HepG2 (cell line): Measurements from ENCODE around the gene NUTF2. TPM values are rescaled to one million over a fixed set of nuclear protein-coding genes. Genes with fewer than 3 reads are reported as not detected.
A peak's percentile ranks its signal among the peaks of the same experiment; 100 is the strongest.

Experiments used
- ATF7 ChIP-seq, 2 experiments: fragments of 450-650 bp in 1 of 2; sonication (generic) in 1 of 2; formaldehyde crosslinking in 1 of 2; IDR thresholded peaks; 2 replicates each; pipeline versions ENCODE4 v1.4.0 to v1.6.1; 2016 to 2020; ENCODE audit warnings: antibody characterized with exemption in 1 of 2, mild to moderate bottlenecking in 1 of 2, missing genetic modification reagents in 1 of 2
- BCLAF1 ChIP-seq: fragments of 450-650 bp; IDR thresholded peaks from 2 replicates; pipeline ENCODE4 v1.6.1; 2017; ENCODE audit warnings: mild to moderate bottlenecking
- EZH2 ChIP-seq: conservative IDR thresholded peaks from 2 replicates; pipeline ENCODE4 v1.6.1; 2012; ENCODE audit warnings: mild to moderate bottlenecking, low read depth, low read length, moderate library complexity
- FOXK1 ChIP-seq: sonication (generic); formaldehyde crosslinking; IDR thresholded peaks from 2 replicates; pipeline ENCODE4 v1.4.0; 2020; ENCODE audit warnings: low read depth, missing genetic modification reagents, borderline replicate concordance
- HDAC1 ChIP-seq: sonication (generic); formaldehyde crosslinking; IDR thresholded peaks from 2 replicates; pipeline ENCODE4 v1.5.1; 2020; ENCODE audit warnings: mild to moderate bottlenecking, missing genetic modification reagents
- IRF2 ChIP-seq: IDR thresholded peaks from 2 replicates; pipeline ENCODE4 v1.6.1; 2018; ENCODE audit warnings: missing genetic modification reagents, missing compliant biosample characterization
- LRRFIP1 ChIP-seq: sonication (generic); formaldehyde crosslinking; conservative IDR thresholded peaks from 2 replicates; pipeline ENCODE4 v1.4.0; 2020; ENCODE audit warnings: missing genetic modification reagents
- MAFG ChIP-seq: sonication (generic); formaldehyde crosslinking; IDR thresholded peaks from 2 replicates; pipeline ENCODE4 v1.5.1; 2020; ENCODE audit warnings: mild to moderate bottlenecking, missing genetic modification reagents
- POLR2AphosphoS2 ChIP-seq: IDR thresholded peaks from 2 replicates; pipeline ENCODE4 v1.6.1; 2011; ENCODE audit warnings: low read depth, low read length, improper control_type of control experiment
- PRPF4 ChIP-seq: fragments of 200-400 bp; formaldehyde crosslinking; IDR thresholded peaks from 2 replicates; pipeline ENCODE4 v1.6.1; 2016; ENCODE audit warnings: low read length, low read depth; ENCODE audit not compliant: poor library complexity, severe bottlenecking
- PTBP1 ChIP-seq: fragments of 200-400 bp; formaldehyde crosslinking; IDR thresholded peaks from 2 replicates; pipeline ENCODE4 v1.6.1; 2018; ENCODE audit warnings: low read length, low read depth; ENCODE audit not compliant: poor library complexity, severe bottlenecking
- RFX3 ChIP-seq: IDR thresholded peaks from 2 replicates; pipeline ENCODE4 v1.6.1; 2016; ENCODE audit warnings: missing biosample characterization, missing genetic modification reagents
- SRSF1 ChIP-seq: fragments of 200-400 bp; formaldehyde crosslinking; optimal IDR thresholded peaks from 2 replicates; pipeline ENCODE3; 2017; ENCODE audit warnings: mild to moderate bottlenecking, low read depth, low read length, moderate library complexity
- TMF1 ChIP-seq: sonication (generic); formaldehyde crosslinking; IDR thresholded peaks from 2 replicates; pipeline ENCODE4 v1.8.1; 2022; ENCODE audit warnings: low read depth, missing genetic modification reagents
- TRIM24 ChIP-seq: sonication (generic); formaldehyde crosslinking; IDR thresholded peaks from 2 replicates; pipeline ENCODE4 v1.8.0; 2022; ENCODE audit warnings: mild to moderate bottlenecking, missing genetic modification reagents
- XBP1 ChIP-seq: sonication (generic); formaldehyde crosslinking; IDR thresholded peaks from 2 replicates; pipeline ENCODE4 v1.5.0; 2020; ENCODE audit warnings: missing genetic modification reagents
- ZHX1 ChIP-seq: sonication (generic); formaldehyde crosslinking; IDR thresholded peaks from 2 replicates; pipeline ENCODE4 v1.8.1; 2022; ENCODE audit warnings: low read depth, mild to moderate bottlenecking, missing genetic modification reagents
- ZNF20 ChIP-seq: sonication (generic); formaldehyde crosslinking; IDR thresholded peaks from 2 replicates; pipeline ENCODE4 v1.4.0; 2020; ENCODE audit warnings: mild to moderate bottlenecking, moderate library complexity, missing genetic modification reagents
- ZNF3 ChIP-seq: IDR thresholded peaks from 2 replicates; pipeline ENCODE4 v1.7.0; 2017; ENCODE audit warnings: inconsistent platforms
- ZNF468 ChIP-seq: sonication (generic); formaldehyde crosslinking; IDR thresholded peaks from 2 replicates; pipeline ENCODE4 v1.8.0; 2022; ENCODE audit warnings: mild to moderate bottlenecking, moderate library complexity, missing genetic modification reagents
- ZNF576 ChIP-seq: sonication (generic); formaldehyde crosslinking; IDR thresholded peaks from 2 replicates; pipeline ENCODE4 v1.4.0; 2020; ENCODE audit warnings: mild to moderate bottlenecking, missing genetic modification reagents
- ZNF83 ChIP-seq: sonication (generic); formaldehyde crosslinking; IDR thresholded peaks from 2 replicates; pipeline ENCODE4 v1.4.0; 2020; ENCODE audit warnings: missing genetic modification reagents, mild to moderate bottlenecking, borderline replicate concordance
- polyA plus RNA-seq, 8 experiments: library from polyadenylated mRNA; depleted of rRNA in 3 of 8; stranded (reverse) in 7 of 8; unstranded in 1 of 8; fragments of >200 nt; fragmentation: Illumina TruSeq in 4 of 8; extraction: Trizol in 4 of 8; gene quantifications; 2 replicates each; pipeline versions ENCODE4 v1.2.1 to v1.2.3, GENCODE V29; 2011 to 2016; ENCODE audit warnings: low read depth in 4 of 8, missing spikeins in 1 of 8, mixed read lengths in 1 of 8; ENCODE audit not compliant: insufficient read depth in 1 of 8
- total RNA-seq, 5 experiments: library from RNA; depleted of rRNA; stranded (reverse); fragments of >200 nt; fragmentation: Illumina TruSeq; extraction: Trizol; gene quantifications; 2 replicates each; pipeline ENCODE4 v1.2.3, GENCODE V29; 2016; ENCODE audit warnings: low read depth in 1 of 5

NUTF2 gene
- total and polyA plus RNA-seq, 2 of the 13 experiments (the other 11 are each of a cell fraction or from before 2014, with no cell fraction given), result 168 to 214 TPM

DNA sequence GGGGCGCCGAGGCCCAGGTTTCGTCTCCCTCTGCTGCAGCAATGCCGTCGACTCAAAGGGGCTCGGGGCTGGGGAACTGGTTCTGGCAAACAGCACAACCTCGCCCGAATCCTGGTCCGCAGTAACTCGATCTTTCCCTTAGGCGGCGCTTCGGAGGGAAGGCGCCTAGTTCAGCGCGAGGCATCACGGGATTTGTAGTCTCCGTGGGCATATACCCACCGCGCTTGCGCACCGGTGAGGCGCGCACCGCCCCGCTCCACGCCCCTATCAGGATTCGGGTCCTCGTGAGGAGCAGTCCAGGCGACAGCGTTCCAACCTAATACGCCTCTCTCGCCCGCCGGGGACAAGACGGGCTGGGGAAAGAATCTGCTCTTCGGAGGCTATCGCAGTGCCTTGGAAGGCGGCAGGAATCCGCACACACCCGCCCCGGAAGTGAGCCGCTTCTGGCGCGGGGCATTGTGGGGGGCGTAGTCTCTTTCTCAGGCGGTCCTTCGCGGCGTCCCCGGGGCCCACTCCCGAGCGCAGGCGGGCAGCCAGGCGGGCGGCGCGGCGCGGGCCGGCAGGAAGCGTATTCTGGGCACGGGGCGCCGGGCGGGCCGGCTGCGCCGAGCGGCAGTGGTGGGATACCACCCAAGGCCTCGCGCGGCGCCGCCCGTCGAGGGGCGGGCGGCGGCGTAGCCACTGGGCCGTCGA lies 4.8 kb upstream of the NUTF2 start, which contains the start of gene THAP11 (continued):
- TF ChIP-seq BCLAF1, result no peak
- TF ChIP-seq TMF1 (CRISPR knock-in tag), result no peak
- no peak for TF ChIP-seq EZH2
- TF ChIP-seq PTBP1, result no peak
- no peak for TF ChIP-seq ZNF20 (CRISPR knock-in tag)
- TF ChIP-seq XBP1 (CRISPR knock-in tag), result no peak
- peak; percentile 96 for TF ChIP-seq IRF2 (CRISPR knock-in tag)
- no peak for TF ChIP-seq ZNF468
- no peak for TF ChIP-seq POLR2AphosphoS2
- TF ChIP-seq PRPF4, result no peak
- no peak for TF ChIP-seq MAFG
- no peak for TF ChIP-seq ATF7 (IDR thresholded peaks at IDR 0.05)
- no peak for TF ChIP-seq ATF7 (CRISPR knock-in tag; IDR thresholded peaks at IDR 0.05)
- peak; percentile 83 for TF ChIP-seq ZHX1 (CRISPR knock-in tag)
- TF ChIP-seq ZNF576, result no peak
- no peak for TF ChIP-seq LRRFIP1 (CRISPR knock-in tag)
- no peak for TF ChIP-seq RFX3 (CRISPR knock-in tag)
- TF ChIP-seq FOXK1, result peak; percentile 83; the same call in 1 of the 2 replicates
- TF ChIP-seq TRIM24 (CRISPR knock-in tag), result no peak
- peak; percentile 62; the same call in 1 of the 2 replicates for TF ChIP-seq HDAC1 (CRISPR knock-in tag)
- peak; percentile 89 for TF ChIP-seq SRSF1
- TF ChIP-seq ZNF83 (CRISPR knock-in tag), result peak; percentile 32; the same call in 1 of the 2 replicates
- no peak for TF ChIP-seq ZNF3 (CRISPR knock-in tag)
